GM19468 (cell line): ENCODE measurements around the gene TSPO2.

Experiments
- ATAC-seq: cut with Tn5 transposase; IDR thresholded peaks from one replicate; pipeline ENCODE4 v1.9.1; 2021; ENCODE audit warnings: mild to moderate bottlenecking, moderate library complexity, moderate number of reproducible peaks; ENCODE audit not compliant: unreplicated experiment; ENCODE audit errors: extremely low read depth

Gene TSPO2

DNA sequence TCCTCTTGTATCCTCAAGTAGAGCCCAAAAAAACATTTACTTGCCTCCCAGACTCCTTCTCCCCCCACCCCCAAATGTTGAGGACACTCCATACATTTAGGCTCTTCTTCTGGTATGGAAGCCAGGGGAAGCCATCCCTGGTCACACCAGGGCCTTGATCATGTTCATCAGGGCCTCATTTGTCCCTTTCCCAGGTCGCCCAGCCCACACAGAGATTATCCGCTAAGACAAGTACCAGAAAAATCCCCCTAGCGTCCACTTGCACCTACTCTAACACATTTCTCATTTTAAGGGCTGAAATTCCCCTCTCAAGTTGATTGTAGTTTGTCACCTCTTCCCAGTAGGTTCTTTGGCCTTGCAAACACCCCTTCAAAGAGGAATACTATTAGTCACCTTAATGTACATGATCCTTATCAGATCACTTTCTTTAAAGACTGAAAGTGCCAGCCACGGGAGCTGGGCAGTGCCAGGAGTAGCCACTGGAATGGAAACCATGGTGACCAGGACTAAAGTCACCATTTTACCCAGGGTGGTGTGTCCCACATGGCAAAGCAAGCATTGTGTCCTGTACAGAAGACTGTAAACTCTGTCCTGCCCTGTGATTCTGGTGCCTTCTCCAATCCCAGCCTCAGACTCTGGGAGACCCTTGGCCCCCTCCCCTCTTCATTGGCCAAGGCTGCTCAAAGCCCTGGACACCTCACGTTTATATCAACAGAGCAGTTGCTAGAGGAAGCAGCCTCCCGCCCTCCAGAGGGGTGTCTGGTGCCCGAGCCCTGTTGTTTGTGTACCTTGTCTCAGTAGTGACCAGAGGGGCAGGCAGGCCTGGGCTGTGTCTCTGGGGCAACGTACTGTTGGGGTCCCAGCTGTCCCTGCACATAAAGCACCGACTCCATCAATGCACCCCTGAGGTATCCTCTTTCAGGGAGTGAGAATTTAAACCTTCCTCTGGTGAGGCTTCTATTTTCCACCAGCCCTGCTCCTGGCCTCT, 5.8 kb downstream of the TSPO2 start:
- no peak for ATAC-seq

DNA sequence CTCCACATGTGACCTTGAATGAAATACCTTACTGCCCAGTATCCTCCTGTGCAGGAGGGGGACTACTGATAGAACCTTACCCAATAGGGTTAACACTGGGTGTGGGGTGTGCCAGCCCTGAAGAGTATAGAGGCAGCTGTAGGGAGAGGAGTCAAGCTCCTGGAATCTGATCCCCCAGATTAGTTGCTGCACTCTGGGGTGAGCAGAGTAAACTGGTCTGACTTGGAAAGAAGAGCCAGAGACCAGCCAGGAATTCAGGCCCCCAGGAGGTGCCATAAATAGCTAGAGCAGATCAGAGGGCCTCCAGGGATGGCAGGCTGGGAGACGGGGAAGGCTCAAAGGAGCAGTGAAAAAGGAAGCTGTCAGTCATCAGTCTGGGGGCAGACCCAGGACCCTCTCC, 7.3 kb downstream of the TSPO2 start:
- ATAC-seq = no peak

DNA sequence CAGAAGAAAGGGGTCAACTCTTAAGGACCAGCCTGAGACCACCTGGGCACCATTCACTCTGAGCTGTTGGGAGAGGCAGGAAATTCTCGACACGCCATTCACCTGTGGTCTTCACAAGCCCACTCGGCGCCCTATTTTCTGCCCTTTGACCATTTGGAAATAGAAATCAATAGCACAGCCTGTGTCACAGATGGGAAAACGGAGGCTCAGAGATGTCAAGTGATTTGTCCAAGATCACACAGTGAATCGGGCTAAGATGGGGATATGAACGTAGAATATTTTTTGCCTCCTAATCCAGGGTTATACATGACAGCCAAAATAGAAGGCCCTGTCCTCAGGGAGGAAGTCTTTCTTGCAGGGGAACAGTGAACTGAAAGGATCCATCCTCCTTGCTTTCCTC, 7.7 kb downstream of the TSPO2 start:
- ATAC-seq = no peak

DNA sequence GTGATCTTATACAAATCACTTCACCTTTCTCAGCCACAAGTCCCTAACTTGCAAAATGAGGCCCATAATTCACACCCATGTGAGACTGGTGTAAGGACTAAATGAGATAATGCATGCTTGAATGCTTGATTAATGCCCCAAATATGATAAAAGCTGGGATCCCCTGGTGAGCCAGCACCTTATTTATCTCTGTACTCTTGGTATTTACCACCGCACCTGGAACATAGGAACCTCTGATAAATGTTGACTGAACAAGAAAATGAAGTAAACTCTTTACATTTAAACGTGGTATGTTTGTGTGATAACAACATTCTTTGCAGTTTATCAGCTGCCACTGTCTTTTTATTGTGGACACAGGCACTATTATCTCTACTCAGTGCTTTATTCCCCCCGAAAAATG, 8.3 kb downstream of the TSPO2 start:
- no peak for ATAC-seq

DNA sequence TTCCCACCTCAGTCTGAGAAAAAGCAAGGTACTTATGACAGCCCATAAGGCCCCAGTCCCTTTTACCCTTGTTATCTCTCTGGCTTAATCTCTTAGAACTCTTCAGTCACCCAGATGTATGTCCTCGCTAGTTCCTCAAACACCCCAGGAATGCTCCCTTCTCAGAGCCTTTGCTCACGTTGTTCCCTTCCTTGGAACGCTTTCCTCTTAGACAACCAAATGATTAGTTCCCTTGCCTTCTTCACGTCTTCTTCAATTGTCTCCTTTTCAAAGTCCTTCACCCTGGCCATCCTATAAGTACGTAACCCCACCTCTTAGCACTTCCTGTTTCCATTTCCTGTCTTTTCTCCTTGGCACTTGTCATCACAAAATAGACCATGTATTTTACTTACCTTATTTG, 9.6 kb downstream of the TSPO2 start:
- no peak for ATAC-seq

DNA sequence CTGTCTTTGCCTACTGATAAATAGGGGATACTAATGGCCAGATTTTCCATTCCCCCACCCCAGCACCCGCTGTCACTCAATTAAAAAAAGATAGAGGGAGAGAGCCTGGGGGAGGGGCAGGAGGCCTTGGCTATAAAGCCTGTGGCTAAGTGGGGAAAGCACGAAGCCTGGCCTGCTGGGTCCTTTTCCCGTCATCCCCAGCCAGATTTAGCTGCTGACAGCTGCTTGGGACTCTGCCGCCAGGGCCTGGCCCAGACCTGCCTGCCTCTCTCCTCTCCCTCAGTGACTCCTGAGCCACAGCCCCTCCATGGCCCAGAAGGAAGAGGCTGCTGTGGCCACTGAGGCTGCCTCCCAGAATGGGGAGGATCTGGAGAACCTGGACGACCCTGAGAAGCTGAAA, 10.8 kb downstream of the TSPO2 start, which contains the start of gene APOBEC2:
Gene APOBEC2, plus strand, starts transcription at position 162 of the 400 bp plus-strand sequence. Its CDS starts 146 bp downstream, at position 308.
- ATAC-seq = no peak

DNA sequence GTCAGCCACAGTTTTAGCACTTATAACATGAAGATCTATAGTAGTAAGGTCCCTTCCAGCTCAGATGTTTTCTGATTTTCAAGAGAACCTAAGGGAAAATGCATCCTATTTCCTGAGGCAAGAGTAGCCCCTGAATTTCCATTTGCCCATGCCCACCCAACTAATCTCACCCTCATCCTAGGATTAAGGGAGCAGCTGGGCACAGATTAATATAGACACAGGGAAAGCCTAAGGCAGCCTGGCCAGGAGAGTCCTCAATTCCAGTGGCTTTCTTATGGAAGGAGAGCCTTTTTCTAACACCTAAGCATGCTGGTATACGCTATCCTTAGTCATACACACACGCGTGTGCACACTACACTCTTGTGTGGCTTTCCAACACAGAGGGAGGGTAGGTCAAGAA, 12.2 kb downstream of the TSPO2 start:
- ATAC-seq = no peak

DNA sequence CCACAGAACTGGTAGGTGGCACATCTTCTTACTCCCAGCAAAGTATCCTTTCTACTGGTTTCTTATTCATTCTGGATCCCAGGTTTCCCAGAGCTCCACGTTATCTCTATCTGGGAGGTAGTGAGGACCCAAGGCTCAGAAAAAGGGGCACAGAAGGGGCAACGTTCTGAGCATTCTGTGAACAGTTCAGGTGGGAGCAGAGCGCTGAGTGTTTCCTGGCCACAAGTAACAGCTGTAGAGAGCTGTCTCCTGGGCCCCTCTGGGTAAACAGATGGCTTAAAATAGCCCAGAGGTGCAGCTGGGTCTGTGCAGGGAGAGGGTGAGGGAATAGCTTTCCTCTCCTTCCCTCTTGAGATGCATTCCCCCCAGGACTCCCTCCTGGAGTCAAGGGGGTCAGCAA, 12.9 kb downstream of the TSPO2 start:
- ATAC-seq = no peak

DNA sequence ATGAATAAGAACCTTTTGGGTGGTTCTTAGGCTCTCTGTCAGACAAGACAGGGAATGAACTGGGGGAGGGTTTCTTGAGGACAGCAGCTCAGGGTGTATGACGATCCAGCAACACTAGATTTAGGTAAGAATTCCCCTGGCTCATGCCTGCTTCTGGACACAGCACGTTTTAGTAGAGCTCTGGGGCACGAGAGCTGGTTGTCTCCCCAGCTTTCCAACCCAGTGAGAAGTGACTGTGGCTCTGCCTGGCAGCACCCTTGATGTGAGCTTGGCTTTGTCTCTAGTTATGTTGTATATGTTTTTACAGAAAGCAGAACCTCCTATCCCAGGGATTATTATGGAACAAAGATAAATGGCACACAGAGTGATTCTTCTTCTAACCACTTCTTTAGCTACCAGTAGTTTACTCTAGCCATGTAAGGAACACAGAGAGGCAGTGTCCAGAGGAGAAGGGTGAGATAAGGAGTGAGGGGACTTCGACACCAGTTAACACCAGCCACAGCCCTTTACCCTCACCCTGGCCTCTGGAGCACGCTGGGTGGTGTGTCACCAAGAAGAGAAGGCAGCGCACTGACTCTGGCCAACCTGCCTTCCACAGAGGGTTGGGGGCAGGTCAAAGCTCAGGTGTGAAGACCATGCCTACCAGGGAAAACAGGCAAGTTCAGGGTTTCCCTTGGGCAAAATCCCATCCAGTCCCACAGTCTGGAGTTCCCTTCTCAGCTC, 14.7 kb downstream of the TSPO2 start:
- ATAC-seq = no peak

DNA sequence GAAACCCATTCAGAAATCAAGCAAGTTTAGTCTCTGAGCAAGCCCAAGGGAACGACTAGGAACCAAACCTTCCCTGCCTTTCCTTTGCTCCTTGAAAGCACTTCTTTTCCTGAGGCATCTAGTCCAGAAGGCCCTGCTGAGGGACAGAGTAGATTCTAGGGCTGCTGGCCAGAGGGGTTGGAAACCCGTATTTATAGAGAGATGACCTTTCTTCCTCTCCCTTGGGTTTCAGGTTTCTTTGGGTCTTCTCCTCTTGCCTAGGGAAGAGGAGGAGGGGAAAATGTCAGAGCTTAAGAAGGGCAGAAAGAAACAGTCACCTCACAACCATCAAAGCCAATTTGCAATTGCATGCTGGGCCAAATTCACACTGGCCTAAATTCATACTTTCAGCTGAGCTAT, 16.5 kb downstream of the TSPO2 start:
- no peak for ATAC-seq

DNA sequence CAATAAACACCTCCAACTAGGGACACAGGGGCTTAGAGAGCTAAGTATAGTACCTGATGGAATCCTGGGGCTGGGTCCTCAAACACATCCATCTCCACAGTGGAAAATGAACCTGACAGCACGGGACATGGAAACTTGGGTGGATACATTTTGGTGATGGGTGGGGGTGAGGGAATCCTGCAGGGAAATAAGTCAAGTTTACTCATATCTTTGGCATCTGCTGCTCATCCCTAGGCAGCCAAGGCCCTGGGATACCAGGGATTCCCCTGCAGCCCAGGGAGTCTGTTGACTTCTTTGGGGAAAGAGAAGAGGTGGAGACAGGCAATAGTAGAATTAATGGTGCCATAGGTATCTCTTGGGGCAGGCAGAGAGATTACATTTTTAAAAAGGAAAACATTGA, 17.3 kb downstream of the TSPO2 start:
- no peak for ATAC-seq

DNA sequence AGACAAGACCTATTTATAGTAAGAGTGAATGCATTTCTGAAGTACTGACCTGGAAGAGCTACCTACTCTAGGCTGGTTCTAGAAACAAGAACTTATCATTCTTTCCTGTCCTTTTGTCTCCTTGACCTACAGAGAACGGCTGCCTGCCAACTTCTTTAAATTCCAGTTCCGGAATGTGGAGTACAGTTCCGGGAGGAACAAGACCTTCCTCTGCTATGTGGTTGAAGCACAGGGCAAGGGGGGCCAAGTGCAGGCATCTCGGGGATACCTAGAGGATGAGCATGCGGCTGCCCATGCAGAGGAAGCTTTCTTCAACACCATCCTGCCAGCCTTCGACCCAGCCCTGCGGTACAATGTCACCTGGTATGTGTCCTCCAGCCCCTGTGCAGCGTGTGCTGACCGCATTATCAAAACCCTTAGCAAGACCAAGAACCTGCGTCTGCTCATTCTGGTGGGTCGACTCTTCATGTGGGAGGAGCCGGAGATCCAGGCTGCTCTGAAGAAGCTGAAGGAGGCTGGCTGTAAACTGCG, 19.0 kb downstream of the TSPO2 start:
- ATAC-seq = no peak

DNA sequence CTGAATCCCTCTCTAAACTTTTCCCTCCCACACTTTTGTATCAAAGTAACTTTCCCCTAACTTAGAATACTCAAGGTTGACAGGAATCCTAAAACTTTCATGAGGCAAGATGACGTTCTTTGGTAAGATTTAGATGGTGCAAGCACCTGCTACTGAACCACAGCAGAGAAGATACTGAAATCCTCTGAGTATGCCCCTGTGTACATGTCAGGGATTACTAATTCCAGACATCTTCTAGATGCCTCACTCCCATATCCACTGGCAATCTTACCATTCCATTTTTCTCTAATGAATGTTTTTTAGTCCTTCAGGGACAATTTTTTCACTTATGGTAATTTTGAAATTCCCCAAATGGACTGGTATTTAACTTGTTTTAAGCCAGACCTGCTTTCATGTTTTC, 19.8 kb downstream of the TSPO2 start:
- ATAC-seq = no peak

DNA sequence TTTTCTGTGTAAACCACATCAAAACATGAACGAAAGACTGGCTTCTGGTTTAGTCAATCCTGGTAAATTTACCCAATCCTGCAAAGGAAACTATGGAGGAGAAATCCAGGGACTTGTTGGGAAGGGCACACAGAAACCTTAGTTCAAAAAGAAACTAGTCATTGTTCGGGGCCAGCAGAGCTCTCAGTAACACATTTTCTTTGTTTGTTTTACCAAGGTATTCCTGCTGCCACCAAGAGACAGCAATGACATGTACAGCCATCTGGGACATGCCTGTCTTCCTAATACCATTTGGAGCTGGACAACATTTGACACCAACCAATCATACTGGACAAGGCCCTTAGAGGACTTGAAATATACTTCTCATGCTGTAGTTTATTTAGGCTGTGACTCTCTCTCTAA, 21.6 kb downstream of the TSPO2 start:
- ATAC-seq = no peak

DNA sequence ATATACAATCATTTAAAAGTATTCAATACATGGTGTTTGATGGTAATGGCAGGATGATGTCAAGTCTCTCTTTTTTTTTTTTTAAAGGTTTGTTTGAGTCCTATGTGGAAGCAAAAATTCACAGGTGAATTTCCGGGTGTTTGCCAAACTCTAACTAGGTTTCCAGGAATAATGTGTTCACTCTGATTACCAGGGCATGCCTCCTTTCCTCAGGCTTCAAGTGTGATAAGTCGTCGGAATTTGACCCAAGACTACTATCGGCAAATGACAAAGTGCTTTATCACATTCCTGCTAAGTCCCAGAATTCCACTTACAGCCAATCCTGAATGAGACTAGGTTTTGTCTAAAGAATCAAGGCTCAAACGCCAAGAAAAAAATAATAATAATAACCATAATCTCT, 22.6 kb downstream of the TSPO2 start:
- no peak for ATAC-seq

DNA sequence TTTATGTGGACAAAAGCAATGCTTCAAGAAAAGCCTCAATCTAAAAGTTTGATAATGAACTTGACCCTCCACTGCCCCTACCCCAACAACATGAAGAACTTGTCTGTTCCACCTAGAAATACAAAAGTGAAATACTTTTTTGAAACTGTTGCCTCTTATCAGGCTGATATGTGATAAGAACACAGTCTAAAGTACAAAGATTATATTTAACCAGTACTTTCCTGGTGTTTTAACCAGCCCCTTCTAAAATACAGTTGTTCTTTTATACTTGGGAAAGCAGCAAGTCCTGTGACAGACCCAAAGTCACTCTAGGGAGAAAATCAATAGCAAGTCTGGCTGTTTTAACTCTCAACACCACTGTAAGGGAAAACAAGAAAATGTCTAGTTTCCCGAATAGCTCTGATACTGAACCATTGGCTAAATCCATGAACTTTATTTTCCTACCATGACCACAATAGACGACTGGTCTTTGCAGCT, 23.3 kb downstream of the TSPO2 start:
- no peak for ATAC-seq

DNA sequence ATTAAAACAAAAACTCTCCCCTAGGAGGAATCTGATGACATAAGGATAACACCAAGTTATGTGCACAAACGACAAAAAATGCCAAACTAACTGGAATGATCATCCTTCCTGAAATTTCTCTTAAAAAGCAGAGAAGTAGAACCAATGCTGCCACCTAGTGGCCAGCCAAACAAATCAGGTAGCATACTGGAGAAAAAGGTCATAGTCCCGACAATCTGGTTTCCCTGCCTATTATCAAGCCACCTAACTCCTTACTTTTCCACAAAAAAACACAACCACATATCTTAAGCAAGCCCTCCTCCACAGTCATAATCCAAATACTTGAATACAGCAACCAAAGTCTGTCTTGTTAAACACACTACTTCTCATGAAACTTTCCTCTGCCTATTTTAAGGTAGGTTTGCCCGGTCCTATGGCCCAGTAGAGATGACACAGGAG, 24.6 kb downstream of the TSPO2 start:
- ATAC-seq = no peak

DNA sequence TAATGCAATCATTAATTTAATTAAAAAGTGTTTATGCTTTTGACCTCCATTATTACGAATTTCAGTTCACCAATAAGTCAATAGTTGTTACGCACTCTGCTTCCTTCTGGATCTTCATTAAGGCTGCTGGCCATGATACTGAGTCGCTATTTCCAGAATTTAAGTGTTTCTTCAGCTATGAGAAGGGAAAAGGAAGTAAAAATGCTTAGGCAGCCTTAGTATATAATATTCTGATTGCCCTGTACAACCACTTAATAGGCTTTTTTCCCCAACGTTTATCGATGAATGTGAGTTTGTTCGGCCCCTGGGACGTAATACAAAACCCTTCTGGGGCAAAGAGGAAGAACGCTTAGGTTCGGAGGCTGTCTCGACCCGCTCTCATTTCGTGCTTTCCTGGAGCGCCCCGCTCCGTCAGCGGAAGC, 29.2 kb downstream of the TSPO2 start:
- ATAC-seq = no peak

DNA sequence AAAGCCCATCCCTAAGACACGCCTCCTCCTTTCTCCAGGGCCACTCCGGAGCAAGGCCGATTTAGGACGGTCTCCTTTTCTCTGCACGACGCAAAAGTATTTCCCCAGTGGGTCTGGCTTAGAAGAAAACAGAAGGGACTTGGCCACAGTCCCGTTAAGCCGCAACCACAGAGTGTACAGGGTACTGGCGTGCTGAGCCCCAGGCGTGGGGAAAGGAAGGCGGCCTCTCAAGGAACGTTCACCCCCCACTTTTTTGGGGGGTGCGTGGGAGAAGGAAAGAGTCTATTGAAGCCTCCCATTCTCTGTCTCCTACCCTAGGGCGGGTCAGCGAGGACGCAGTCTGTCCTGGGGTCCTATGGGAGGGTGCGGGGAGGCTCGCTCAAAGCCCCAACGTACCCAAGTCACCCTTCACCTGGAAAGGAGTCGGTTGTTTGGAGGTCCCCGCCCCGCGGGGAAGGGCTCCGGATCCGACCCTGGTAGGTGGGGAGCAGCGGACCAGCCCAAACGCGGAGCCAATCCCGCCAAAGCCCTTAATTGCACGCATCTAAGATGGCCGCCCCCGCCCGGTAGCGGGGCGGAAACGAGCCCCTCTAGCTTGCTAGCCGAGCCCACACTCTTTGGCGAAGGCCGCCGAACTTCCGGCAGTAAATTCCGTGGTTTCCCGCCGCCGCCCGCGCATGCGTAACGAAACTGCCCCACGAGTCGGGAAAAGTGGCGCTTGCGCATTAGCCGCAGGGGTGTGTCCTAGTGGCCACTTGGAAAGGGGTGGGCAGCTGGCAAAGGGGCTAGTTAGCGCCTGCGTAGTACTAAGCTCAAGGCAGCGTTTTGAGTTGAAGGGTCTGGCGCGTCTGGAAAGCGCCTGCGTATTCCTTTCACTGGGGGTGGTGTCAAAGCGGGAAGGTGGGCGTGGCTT, 29.9 kb downstream of the TSPO2 start, which contains the start of gene OARD1:
Gene OARD1, minus strand, starts transcription at position 434 of the 913 bp plus-strand sequence. CDS start 722 bp downstream, outside the sequence.
- ATAC-seq = peak; percentile 61

DNA sequence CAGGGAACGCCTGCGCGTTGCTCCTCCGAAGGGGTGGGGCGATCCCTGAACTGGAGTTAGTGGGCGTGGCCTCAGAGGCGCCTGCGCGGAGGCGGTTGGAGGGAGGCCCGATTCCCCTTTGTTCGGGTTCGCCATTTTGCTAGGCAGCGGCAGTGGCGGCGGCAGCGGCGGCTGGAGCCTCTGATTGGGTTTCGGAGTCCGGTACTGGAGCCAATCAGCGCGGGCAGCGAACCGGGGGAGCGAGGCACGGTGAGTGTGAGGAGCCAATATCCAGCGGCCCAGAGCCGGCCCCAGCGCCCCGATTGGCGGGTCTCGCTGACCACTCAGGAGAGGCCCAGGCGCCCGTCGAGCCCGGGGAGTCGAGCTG, 30.6 kb downstream of the TSPO2 start, which contains the start of gene NFYA:
Gene NFYA, plus strand, starts transcription at position 139 of the 367 bp plus-strand sequence. CDS start 6,116 bp downstream, outside the sequence.
- ATAC-seq = peak; percentile 42
